AG08396 (cell line): ENCODE results near the gene DIAPH2.
"Not testable (repeated sequence)": the region's sequence is repeated elsewhere in the genome, so short reads cannot be mapped to it uniquely, and the experiment has no call there.

Experiments
- DNase-seq: peaks from one replicate; pipeline ENCODE4 v3.0.0; 2012; ENCODE audit warnings: low spot score, mixed read lengths

Gene DIAPH2

GRCh38 chrX:96833333-96833732 is 148.7 kb downstream of the DIAPH2 start:
- no peak for DNase-seq

- no peak for DNase-seq
These were observed 149.5 kb downstream of the DIAPH2 start for GRCh38 chrX:96834137-96834536.

DNA sequence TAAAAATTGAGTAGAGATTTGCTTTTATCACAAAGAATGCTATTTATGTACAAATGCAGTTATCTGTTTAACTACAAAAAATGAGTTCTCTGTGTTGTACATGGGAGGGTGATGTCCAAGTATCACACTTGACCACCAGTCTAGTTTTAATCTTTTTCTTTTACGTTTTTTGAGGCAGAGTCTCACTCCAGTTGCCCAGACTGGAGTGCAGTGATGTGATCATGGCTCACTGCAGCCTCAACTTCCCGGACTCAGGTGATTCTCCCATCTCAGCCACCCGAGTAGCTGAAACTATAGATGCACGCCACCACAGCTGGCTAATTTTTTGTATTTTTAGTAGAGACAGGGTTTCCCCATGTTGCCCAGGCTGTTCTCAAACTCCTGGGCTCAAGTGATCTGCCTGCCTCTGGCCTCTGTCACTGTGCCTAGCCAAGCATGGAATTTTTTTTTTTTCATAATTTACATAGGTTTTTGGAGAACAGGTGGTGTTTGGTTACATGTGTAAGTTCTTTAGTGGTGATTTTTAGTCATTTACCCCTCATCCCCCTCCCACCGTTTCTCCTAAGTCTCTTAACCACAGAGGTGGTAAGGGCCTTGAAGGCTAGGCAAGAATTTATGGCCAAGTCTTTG is 151.1 kb downstream of the DIAPH2 start:
- no peak for DNase-seq

GRCh38 chrX:96837808-96838207 is 153.2 kb downstream of the DIAPH2 start:
- DNase-seq = no peak

GRCh38 chrX:96838537-96838936 is 153.9 kb downstream of the DIAPH2 start:
- DNase-seq = no peak

- DNase-seq = no peak
These were observed 156.7 kb downstream of the DIAPH2 start for GRCh38 chrX:96841325-96841724.

- DNase-seq = not testable (repeated sequence)
These were observed 157.2 kb downstream of the DIAPH2 start for GRCh38 chrX:96841866-96842265.

DNA sequence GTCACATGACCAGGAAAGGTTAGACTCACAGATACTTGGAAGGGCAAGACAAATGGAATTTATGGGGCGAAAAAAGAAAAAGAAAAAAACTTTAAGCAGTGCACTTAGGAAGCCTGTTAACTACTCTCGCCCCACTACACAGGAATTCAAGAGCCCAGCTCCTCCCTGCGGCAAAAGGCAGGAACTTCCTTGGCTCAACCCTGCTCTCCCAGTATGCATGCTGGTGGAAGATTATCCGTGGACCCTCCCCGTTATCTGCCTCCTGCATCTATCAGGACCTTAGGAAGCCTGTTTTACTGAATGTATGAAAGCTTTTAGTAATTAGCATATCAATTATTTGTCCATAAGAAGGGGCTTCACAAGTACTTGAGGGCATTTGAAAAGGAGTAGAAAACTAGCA is 158.9 kb downstream of the DIAPH2 start:
- DNase-seq = no peak

DNA sequence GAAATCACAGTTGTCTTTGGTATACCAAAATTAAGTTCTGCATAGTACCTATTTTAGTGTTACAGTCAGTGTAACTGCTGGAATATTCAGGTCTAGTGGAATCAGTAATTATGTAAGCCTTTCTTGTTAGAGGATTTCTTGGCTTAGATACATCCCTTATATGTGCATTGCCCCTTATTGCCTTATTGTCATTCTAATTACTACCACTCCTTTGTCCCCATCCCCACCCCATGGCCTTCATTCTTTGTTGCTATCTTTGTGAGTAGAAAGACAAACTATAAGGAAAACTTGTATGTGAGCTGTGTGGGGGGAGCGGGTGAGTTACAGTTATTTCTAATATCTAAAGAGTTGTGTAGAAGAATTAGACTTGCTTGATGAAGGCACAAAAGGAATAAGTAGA is 162.2 kb downstream of the DIAPH2 start:
- DNase-seq = no peak

DNA sequence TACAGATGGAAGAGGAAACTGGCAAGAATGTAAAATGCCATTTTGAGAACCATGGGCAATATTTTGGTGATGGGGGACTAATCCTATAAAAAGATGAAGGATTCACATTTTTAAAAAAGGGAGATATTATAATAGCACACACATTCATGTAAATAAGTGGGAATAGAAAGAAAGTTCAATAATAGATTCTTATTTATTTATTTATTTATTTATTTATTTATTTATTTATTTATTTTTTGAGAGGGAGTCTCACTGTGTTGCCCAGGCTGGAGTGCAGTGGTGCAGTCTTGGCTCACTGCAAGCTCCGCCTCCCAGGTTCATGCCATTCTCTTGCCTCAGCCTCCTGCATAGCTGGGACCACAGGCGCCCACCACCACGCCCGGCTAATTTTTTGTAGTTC is 174.8 kb downstream of the DIAPH2 start:
- DNase-seq = not testable (repeated sequence)

DNA sequence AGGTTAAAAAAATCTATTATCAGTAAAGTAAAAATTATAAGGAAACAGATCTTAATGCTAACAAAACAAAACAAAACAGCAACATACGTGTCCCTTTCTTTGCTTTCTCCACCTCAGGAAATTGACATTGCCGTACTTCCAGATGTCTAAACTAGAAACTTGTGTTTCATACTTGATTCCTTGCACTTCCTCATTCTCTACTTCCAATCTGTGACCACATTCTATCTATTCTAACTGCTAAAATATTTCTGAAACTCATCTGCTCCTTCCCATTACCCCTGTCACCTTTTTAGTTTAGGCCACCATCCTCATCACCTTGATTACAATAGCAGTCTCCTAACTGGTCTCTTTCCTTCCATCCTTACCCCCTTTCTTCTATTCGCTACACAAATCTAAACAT is 176.6 kb downstream of the DIAPH2 start:
- DNase-seq = no peak

DNA sequence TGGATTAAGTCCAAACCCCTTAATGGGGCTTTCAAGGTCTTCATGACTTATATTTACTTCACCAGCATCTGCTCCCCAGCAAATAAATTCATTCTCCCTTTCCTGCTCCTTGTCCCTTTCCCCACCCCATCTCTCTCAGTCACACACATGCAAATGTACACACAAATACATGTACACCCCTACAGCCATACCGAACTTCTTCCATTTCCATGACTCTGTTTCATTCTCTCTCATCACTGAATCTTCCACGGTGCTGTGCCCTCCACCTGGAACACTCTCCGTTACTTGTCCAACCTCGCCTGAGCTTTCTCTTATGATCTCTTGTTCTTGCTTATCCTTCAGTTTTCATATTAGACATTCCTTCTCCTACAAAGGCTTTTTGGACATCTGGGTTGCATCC is 177.0 kb downstream of the DIAPH2 start:
- DNase-seq = no peak

DNA sequence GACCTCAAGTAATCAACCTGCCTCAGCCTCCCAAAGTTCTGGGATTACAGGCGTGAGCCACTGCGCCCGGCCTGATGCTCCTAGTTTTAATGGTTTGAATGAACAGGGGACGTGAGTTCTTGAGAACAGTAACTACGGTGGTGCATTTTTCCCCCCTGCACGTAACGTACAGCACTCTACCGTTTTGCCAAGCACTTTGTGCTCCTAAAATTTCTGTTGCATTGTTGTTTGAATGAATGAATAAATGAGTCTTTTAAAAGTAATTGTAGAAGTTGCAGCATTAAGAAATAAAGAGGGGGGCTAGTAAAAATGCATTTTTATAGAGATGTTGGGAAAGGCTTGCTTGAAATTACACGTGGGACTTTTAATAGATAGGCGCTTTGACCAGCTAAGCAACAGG is 199.0 kb downstream of the DIAPH2 start, which contains the start of gene RPA4:
Gene RPA4 (plus strand): TSS at position 301 of the 400 bp plus-strand sequence. CDS start 403 bp downstream, outside the sequence.
- no peak for DNase-seq

GRCh38 chrX:96884027-96884426 is 199.4 kb downstream of the DIAPH2 start:
- no peak for DNase-seq

- DNase-seq = no peak
These were observed 205.1 kb downstream of the DIAPH2 start for GRCh38 chrX:96889726-96890125.

GRCh38 chrX:96906741-96907140 is 222.1 kb downstream of the DIAPH2 start:
- DNase-seq = no peak

DNA sequence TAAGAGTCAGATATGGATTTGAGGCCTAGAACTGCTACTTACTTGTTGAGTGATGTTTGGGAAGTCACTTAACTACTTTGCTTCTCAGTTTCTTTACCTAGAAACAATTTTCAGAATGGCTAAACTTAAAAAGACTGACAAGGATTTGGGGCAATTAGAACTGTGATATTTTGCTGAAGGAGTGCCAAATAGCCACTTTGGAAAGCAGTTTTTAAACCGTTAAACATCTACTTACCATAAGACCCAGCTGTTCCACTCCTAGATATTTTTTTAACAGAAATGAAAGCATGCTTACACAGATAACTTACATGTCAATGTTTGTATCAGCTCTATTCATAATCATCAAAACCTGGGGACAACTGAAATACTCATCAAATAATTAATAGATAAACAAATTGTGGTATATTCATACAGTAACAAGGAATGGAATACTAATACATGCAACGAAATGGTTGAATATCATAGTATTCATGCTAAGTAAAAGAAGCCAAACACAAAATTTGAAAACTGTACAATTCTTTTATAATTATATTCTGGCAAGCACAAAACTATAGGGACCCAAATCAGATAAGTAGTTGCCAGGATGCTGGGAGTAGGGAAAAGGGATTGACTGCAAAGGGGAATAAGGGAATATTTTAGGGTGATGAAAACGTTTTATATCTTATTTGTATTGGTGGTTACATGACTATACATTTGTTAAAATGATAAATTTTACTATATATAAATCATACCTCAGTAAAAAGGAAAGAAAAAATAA is 223.1 kb downstream of the DIAPH2 start:
- no peak for DNase-seq

DNA sequence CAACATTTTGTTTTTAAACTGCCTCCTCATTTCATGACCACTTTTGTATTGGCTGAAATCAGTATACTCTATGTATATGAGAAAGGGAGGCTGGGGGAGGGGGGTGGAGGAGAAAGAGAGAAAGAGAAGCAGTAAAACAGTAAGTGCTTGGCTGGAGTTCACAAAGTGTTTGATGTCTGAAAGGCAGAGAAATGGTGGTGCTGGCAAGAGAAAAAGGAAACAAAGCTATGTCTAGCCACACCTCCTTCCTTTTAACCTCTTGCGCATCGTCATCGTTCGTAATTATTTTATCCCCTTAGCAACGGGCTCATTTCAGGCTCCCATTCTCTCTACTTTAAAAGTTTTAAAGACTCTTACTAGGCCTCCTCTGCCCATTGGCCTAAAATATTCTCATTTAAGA is 224.6 kb downstream of the DIAPH2 start:
- DNase-seq = peak; percentile 4

DNA sequence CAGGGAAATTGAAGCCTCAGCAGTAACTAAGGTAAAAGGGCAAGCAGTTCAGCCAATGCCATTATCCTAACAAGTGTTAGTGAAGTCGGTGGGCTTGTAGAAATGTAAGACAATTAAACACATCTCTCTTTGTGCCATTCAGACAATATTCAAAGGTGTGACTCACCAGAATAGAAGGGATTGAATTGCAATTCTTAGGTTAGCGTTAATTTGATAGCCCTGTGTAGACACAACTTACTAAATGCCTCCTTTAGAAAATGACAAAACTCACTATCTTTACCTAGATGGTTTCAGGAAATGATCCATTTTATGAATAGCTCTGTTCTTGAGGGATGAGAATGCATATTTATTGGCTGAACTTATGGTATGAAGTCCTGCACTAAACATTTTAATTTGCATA is 234.2 kb downstream of the DIAPH2 start:
- no peak for DNase-seq

DNA sequence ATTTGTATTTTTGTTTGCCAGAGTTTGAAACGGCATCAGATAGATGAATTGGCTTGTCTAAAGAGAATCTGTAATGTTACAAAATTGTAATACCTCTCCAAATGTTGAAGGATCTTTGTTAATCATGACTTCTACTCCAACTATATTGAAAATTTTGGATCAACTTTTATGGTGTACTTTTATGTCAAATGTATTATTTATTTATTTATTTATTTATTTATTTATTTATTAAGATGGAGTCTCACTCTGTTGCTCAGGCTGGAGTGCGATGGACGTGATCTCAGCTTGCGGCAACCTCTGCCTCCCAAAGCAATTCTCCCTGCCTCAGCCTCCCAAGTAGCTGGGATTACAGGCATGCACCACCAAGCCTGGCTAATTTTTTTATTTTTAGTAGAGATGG is 235.0 kb downstream of the DIAPH2 start:
- no peak for DNase-seq

DNA sequence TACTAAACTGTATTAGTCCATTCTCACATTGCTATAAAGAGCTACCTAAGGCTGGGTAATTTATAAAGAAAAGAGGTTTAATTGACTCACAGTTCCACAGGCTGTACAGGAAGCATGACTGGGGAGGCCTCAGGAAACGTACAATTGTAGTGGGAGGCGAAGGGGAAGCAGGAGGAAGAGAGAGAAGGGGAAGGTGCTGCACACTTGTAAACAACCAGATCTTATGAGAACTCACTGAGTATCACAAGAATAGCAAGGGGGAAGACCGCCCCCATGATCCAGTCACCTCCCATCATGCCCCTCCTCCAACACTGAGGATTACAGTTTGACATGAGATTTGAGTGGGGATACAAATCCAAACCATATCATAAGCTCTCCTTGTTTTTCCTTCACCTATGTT is 239.9 kb downstream of the DIAPH2 start:
- no peak for DNase-seq

DNA sequence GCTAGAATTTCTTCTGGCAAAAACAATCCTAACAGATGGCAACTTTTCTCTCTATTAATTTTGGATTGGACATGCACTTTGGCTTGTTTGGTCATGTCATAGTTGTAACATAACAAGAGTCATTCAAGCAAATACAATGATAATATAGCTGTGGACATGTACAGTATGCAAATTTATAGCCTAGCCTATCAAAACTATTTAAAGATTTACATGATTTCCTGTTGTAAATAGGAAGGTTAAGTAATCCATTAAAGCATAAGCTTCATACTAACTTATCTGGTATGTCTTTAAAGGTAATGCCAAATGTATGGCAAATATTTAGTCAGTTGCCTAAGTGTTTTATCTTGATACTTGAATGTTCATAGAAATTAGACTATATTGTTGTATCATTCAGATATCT is 244.4 kb downstream of the DIAPH2 start:
- DNase-seq = no peak

DNA sequence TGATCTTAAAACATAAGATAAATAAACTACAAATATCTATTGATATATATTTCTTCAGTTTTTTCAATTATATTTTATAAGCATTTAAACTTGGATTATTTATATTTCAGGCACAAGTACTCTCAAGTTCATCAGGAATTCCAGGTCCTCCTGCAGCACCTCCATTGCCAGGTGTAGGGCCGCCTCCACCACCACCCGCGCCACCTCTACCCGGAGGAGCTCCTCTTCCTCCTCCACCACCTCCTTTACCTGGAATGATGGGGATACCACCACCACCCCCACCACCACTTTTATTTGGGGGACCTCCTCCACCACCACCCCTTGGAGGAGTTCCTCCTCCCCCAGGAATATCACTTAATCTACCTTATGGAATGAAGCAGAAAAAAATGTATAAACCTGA is 273.1 kb downstream of the DIAPH2 start:
- no peak for DNase-seq

- no peak for DNase-seq
These were observed 287.2 kb downstream of the DIAPH2 start for GRCh38 chrX:96971812-96972211.
